BJ (cell line): ENCODE data around the gene ADGRF3. TPM values are rescaled to one million over a fixed set of nuclear protein-coding genes. Genes with fewer than 3 reads are reported as not detected.

Source experiments
- CTCF ChIA-PET: fragments of 350-600 bp; formaldehyde crosslinking; extraction: SDS; loops from one replicate; lab custom pipeline; 2021; ENCODE audit warnings: antibody characterized with exemption, inconsistent platforms; lab: Yijun Ruan, JAX
- POLR2A ChIA-PET: fragments of 300-600 bp; sonication (Branson Sonifier 250); formaldehyde crosslinking; extraction: SDS; loops from one replicate; lab custom pipeline; 2021; ENCODE audit warnings: antibody characterized with exemption; lab: Charles Lee
- DNase-seq: peaks from one replicate; pipeline ENCODE4 v3.0.0-alpha.2; 2011; ENCODE audit warnings: low read depth
- H3K27me3 ChIP-seq: 2 replicates; pipeline ENCODE4 v1.6.0; 2011; ENCODE audit warnings: low read length; ENCODE audit not compliant: control insufficient read depth, insufficient read depth
- H3K36me3 ChIP-seq: 2 replicates; pipeline ENCODE4 v1.5.1; 2011; ENCODE audit warnings: low read length; ENCODE audit not compliant: control insufficient read depth, insufficient read depth
- H3K4me3 ChIP-seq: 2 replicates; pipeline ENCODE4 v1.5.1; 2011; ENCODE audit warnings: low read depth, mild to moderate bottlenecking, control low read depth, low read length
- polyA minus RNA-seq: library from RNA; depleted of rRNA, polyadenylated mRNA; stranded (reverse); fragments of >200 nt; gene quantifications from 2 replicates; pipeline ENCODE4 v1.2.3, GENCODE V29; 2011; rRNA and poly(A)+ RNA removed
- polyA plus RNA-seq: library from polyadenylated mRNA; depleted of rRNA; stranded (reverse); fragments of >200 nt; gene quantifications from 2 replicates; pipeline ENCODE4 v1.2.3, GENCODE V29; 2011; rRNA removed
- TF ChIP-seq, protein P1 (sequence below): IDR thresholded peaks from 2 replicates; pipeline ENCODE4 v1.5.1; 2011; ENCODE audit warnings: low read depth, mild to moderate bottlenecking, control low read depth, inconsistent platforms, low read length, moderate library complexity; ENCODE audit not compliant: insufficient read depth

The ADGRF3 gene, protein sequence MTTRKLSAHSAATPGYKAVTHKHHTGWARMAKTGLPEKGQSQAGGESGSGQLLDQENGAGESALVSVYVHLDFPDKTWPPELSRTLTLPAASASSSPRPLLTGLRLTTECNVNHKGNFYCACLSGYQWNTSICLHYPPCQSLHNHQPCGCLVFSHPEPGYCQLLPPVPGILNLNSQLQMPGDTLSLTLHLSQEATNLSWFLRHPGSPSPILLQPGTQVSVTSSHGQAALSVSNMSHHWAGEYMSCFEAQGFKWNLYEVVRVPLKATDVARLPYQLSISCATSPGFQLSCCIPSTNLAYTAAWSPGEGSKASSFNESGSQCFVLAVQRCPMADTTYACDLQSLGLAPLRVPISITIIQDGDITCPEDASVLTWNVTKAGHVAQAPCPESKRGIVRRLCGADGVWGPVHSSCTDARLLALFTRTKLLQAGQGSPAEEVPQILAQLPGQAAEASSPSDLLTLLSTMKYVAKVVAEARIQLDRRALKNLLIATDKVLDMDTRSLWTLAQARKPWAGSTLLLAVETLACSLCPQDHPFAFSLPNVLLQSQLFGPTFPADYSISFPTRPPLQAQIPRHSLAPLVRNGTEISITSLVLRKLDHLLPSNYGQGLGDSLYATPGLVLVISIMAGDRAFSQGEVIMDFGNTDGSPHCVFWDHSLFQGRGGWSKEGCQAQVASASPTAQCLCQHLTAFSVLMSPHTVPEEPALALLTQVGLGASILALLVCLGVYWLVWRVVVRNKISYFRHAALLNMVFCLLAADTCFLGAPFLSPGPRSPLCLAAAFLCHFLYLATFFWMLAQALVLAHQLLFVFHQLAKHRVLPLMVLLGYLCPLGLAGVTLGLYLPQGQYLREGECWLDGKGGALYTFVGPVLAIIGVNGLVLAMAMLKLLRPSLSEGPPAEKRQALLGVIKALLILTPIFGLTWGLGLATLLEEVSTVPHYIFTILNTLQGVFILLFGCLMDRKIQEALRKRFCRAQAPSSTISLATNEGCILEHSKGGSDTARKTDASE
- polyA plus RNA-seq, result 0.12 and 0.20 TPM in 2 replicates
- polyA minus RNA-seq, result 0.21 TPM in 1 of 2 replicates, not detected in the other

DNA sequence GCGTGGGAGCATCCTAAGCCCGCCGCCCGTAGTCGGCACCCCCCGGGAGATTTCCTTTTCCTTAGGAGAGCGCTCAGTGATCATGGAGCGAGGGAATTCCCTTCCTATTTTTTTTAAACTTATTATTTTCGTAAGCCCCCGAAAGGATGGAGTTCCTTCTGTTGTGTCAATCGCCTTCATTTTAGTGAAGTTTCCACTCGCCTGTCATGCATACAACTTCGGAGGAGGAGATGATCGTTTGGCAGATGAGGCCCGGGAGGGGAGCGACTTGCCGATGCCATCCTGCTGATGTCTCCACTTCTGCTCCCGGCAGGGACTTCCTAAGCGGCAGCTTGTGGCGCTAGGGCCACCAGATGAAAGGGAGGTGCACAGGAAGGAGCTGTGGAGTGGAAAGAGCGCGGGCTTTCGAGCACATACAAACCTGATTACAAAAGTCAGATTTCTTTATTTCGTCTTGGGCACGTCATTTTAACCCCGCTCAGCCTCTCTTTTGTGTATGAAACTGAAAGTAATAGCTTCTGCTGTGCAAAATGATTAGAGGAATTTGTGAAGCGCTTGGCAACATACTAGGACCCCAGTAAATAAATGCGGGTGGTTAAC, at the start of gene ADGRF3:
TSS of gene ADGRF3 (minus strand) at position 336 of the 600 bp plus-strand sequence. CDS start 555 bp downstream, outside the sequence.
- TF ChIP-seq, protein P1, sequence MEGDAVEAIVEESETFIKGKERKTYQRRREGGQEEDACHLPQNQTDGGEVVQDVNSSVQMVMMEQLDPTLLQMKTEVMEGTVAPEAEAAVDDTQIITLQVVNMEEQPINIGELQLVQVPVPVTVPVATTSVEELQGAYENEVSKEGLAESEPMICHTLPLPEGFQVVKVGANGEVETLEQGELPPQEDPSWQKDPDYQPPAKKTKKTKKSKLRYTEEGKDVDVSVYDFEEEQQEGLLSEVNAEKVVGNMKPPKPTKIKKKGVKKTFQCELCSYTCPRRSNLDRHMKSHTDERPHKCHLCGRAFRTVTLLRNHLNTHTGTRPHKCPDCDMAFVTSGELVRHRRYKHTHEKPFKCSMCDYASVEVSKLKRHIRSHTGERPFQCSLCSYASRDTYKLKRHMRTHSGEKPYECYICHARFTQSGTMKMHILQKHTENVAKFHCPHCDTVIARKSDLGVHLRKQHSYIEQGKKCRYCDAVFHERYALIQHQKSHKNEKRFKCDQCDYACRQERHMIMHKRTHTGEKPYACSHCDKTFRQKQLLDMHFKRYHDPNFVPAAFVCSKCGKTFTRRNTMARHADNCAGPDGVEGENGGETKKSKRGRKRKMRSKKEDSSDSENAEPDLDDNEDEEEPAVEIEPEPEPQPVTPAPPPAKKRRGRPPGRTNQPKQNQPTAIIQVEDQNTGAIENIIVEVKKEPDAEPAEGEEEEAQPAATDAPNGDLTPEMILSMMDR, result no peak
- Histone ChIP-seq H3K4me3 (peak within 1 kb of the TSS; percentile 84), H3K36me3 (no peaks in the 10 kb centered on the region), H3K27me3 (no peaks in the 10 kb centered on the region)
- no peak for DNase-seq
- CTCF ChIA-PET, result interaction anchor here (1.7 kb wide), 2 partner anchors 9 to 16 kb away, joined by 3 to 8 read pairs; no protein-coding TSS in a partner anchor
- POLR2A ChIA-PET, result no interaction called here

DNA sequence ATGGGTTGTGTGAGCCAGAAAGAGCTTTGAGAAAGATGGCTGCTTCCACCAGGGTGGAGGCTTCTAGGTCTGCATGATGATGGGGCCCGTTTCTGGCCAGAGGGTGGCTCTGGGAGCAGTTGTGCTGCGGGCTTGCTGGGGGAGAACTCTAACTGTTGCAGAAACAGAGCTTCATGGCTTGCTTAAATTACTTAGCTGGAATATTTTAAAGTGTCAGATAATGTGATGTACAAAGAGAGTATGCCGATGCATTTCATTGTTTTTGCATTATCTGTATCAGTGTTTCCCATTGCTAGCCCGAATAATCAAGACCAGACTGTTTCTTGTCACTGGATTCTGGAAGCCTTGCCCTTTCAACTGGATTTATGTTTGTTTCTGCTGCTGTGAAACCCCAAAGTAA, 48.8 kb upstream of the ADGRF3 start:
- ChIA-PET CTCF (no interaction called here), POLR2A (no interaction called here)
- no peak for DNase-seq
- no peak overlapping the region for H3K4me3 ChIP-seq
- no peaks in the 10 kb centered on the region; the same call in 1 of the 2 replicates for H3K36me3 ChIP-seq
- H3K27me3 ChIP-seq, result no peaks in the 10 kb centered on the region
- TF ChIP-seq, protein P1, result no peak

DNA sequence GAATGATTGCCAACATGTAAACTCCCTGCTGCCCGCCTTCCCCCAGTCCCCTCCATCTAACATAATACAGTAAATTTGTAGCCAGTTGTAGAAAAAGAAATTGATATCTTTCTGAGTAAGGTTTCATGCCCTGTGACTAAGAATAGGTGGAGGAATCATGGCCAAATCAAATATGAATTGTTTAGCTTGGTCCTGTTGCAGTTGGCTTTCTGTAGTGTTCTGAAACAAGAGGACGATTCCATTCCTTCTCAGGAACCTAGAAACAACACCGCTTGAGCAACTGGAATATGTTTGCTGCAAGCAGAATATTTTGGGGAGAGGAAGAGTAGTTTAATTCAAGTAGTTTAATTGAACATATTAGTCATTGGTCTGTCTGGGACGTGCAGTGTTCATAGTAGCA, 48.1 kb upstream of the ADGRF3 start:
- Histone ChIP-seq H3K4me3 (no peak overlapping the region), H3K27me3 (no peaks in the 10 kb centered on the region), H3K36me3 (no peaks in the 10 kb centered on the region; the same call in 1 of the 2 replicates)
- no peak for DNase-seq
- TF ChIP-seq, protein P1, result no peak
- ChIA-PET POLR2A (no interaction called here), CTCF (no interaction called here)

DNA sequence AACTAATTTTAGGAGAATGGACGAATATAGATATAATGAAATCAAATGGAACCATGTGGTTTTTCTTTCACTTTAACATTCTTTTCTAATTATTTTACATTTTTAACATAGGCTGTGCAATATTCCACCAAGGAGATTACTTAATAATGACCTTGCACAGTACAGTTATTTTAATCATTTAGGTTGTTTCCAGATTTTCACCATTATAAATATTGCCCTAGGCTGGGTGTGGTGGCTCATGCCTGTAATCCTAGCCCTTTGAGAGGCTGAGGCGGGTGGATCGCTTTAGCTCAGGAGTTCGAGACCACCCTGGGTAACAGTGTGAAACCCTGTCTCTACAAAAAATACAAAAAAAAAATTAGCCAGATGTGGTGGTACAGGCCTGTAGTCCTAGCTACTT, 40.6 kb upstream of the ADGRF3 start:
- POLR2A ChIA-PET, result no interaction called here
- Histone ChIP-seq H3K36me3 (no peaks in the 10 kb centered on the region; the same call in 1 of the 2 replicates), H3K4me3 (no peak overlapping the region), H3K27me3 (no peaks in the 10 kb centered on the region)
- CTCF ChIA-PET, result interaction anchor here (0.6 to 1.7 kb wide), 3 partner anchors 12 to 263 kb away, joined by 3 to 4 read pairs (median 3); no protein-coding TSS in a partner anchor
- TF ChIP-seq, protein P1, result no peak
- DNase-seq, result no peak
